ENCODE data around the gene ZRANB3.
"Not testable (repeated sequence)": the region's sequence is repeated elsewhere in the genome, so short reads cannot be mapped to it uniquely, and the experiment has no call there.

GRCh38 chr2:135443013-135443412 is 88.0 kb downstream of the ZRANB3 start:
- TF ChIP-seq TSHZ2, RARB, ESRRG (CRISPR knock-in tag; IDR thresholded peaks at IDR 0.05): not testable (repeated sequence)
- TF ChIP-seq, protein P1, sequence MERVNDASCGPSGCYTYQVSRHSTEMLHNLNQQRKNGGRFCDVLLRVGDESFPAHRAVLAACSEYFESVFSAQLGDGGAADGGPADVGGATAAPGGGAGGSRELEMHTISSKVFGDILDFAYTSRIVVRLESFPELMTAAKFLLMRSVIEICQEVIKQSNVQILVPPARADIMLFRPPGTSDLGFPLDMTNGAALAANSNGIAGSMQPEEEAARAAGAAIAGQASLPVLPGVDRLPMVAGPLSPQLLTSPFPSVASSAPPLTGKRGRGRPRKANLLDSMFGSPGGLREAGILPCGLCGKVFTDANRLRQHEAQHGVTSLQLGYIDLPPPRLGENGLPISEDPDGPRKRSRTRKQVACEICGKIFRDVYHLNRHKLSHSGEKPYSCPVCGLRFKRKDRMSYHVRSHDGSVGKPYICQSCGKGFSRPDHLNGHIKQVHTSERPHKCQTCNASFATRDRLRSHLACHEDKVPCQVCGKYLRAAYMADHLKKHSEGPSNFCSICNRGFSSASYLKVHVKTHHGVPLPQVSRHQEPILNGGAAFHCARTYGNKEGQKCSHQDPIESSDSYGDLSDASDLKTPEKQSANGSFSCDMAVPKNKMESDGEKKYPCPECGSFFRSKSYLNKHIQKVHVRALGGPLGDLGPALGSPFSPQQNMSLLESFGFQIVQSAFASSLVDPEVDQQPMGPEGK (CRISPR knock-in tag; IDR thresholded peaks at IDR 0.05; ENCODE audit: borderline replicate concordance): not testable (repeated sequence)

Data from SK-N-SH treated with all-trans-retinoic acid at 6 μM for 48 hours (cell line).